ENCODE results near the gene C15orf62. TPM values are rescaled to one million over a fixed set of nuclear protein-coding genes. Genes with fewer than 3 reads are reported as not detected.

The C15orf62 gene
- polyA plus RNA-seq, 1 of the 3 experiments (the other 2 are of a cell fraction), result not detected

DNA sequence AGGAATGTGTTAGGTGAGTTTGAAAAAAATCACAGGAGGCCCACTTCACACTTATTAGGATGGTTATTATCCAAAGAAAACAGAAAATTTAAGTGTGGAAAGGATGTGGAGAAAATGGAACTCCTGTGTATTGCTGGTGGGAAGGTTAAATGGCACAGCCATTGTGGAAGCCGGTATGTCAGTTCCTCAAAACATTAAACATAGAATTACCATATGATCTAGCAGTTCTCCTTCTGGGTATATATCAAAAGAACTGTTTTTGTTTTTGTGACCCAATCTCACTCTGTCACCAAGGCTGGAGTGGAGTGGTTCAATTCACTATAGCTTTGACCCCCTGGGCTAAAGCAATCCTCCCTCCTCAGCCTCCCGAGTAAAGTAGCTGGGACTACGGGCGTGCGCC lies 26.7 kb downstream of the C15orf62 start:
- Histone ChIP-seq H4K20me1 (ENCODE audit: insufficient read depth) (no peaks in the 10 kb centered on the region), H3K4me1 (ENCODE audit: control insufficient read depth in 1 of 2, insufficient read depth in 2 of 2, low read depth in 1 of 2, low read length in 1 of 2) (peaks cover 0 to 4% of the 10 kb centered on the region in 2 experiments; a peak in 1 of 4 replicates), H3F3A (replicated peaks; ENCODE audit: insufficient read depth) (peaks cover 11% of the 10 kb centered on the region), H3K27me3 (ENCODE audit: insufficient read depth) (no peaks in the 10 kb centered on the region), H3K9me3 (no peaks in the 10 kb centered on the region), H3K4me3 (ENCODE audit: low read depth in 2 of 2, low read length in 1 of 2) (no peak overlapping the region), H3K79me2 (ENCODE audit: insufficient read depth) (peaks cover 73% of the 10 kb centered on the region), H3K9ac (no peak overlapping the region), H3K27ac (ENCODE audit: low read depth in 2 of 2, low read length in 1 of 2) (no peak overlapping the region), H3K4me2 (no peak overlapping the region), H2AFZ (ENCODE audit: low read depth) (no peak overlapping the region), H3K9me2 (no peaks in the 10 kb centered on the region), H3K36me3 (replicated peaks in 1 of 2; ENCODE audit: control insufficient read depth in 1 of 2, insufficient read depth in 2 of 2, low read length in 1 of 2) (peaks cover 0 to 5% of the 10 kb centered on the region in 2 experiments)
- 97% methylated on average over 5 of the region's 5 CpGs for WGBS (ENCODE audit: low lambda C conversion rate)
- ChIA-PET POLR2A (no interaction called here), CTCF (interaction anchor here (0.6 to 1.9 kb wide), 3 partner anchors 14 to 206 kb away, joined by 3 to 9 read pairs (median 4); no protein-coding TSS in a partner anchor)
- no peak for DNase-seq
- TF ChIP-seq CHD2 (IDR thresholded peaks at IDR 0.05; ENCODE audit: low read length, partially characterized antibody) (no peak), SIN3A (IDR thresholded peaks at IDR 0.05; ENCODE audit: borderline replicate concordance, low read depth, low read length) (no peak), JUND (IDR thresholded peaks at IDR 0.05) (no peak), GATA2 (CRISPR knock-in tag; IDR thresholded peaks at IDR 0.05) (no peak), TEAD4 (IDR thresholded peaks at IDR 0.05; ENCODE audit: borderline replicate concordance, insufficient read depth) (no peak), RXRA (IDR thresholded peaks at IDR 0.05; ENCODE audit: borderline replicate concordance, low read depth) (no peak), TAF1 (IDR thresholded peaks at IDR 0.05; ENCODE audit: borderline replicate concordance, low read depth, low read length) (no peak), FOSL2 (IDR thresholded peaks at IDR 0.05; ENCODE audit: borderline replicate concordance, low read depth) (no peak), NFIC (IDR thresholded peaks at IDR 0.05; ENCODE audit: borderline replicate concordance) (no peak), NRF1 (IDR thresholded peaks at IDR 0.05; ENCODE audit: low read depth, low read length) (no peak), GABPA (IDR thresholded peaks at IDR 0.05; ENCODE audit: low read depth) (no peak), RFX5 (IDR thresholded peaks at IDR 0.05; ENCODE audit: low read length) (no peak), EP300 (IDR thresholded peaks at IDR 0.05; ENCODE audit: borderline replicate concordance in 1 of 2, low read depth in 1 of 2, low read length in 1 of 2) (no peak), ELF1 (IDR thresholded peaks at IDR 0.05) (no peak), POLR2AphosphoS5 (IDR thresholded peaks at IDR 0.05; ENCODE audit: low read depth, low read length) (no peak), MEF2A (IDR thresholded peaks at IDR 0.05; ENCODE audit: borderline replicate concordance, low read depth) (no peak)
- TF ChIP-seq, protein P1, sequence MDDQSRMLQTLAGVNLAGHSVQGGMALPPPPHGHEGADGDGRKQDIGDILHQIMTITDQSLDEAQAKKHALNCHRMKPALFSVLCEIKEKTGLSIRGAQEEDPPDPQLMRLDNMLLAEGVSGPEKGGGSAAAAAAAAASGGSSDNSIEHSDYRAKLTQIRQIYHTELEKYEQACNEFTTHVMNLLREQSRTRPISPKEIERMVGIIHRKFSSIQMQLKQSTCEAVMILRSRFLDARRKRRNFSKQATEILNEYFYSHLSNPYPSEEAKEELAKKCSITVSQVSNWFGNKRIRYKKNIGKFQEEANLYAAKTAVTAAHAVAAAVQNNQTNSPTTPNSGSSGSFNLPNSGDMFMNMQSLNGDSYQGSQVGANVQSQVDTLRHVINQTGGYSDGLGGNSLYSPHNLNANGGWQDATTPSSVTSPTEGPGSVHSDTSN (IDR thresholded peaks at IDR 0.05), result no peak
- TF ChIP-seq, protein P2, sequence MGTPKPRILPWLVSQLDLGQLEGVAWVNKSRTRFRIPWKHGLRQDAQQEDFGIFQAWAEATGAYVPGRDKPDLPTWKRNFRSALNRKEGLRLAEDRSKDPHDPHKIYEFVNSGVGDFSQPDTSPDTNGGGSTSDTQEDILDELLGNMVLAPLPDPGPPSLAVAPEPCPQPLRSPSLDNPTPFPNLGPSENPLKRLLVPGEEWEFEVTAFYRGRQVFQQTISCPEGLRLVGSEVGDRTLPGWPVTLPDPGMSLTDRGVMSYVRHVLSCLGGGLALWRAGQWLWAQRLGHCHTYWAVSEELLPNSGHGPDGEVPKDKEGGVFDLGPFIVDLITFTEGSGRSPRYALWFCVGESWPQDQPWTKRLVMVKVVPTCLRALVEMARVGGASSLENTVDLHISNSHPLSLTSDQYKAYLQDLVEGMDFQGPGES (IDR thresholded peaks at IDR 0.05; ENCODE audit: low read depth, low read length), result no peak
- TF ChIP-seq, protein P3, sequence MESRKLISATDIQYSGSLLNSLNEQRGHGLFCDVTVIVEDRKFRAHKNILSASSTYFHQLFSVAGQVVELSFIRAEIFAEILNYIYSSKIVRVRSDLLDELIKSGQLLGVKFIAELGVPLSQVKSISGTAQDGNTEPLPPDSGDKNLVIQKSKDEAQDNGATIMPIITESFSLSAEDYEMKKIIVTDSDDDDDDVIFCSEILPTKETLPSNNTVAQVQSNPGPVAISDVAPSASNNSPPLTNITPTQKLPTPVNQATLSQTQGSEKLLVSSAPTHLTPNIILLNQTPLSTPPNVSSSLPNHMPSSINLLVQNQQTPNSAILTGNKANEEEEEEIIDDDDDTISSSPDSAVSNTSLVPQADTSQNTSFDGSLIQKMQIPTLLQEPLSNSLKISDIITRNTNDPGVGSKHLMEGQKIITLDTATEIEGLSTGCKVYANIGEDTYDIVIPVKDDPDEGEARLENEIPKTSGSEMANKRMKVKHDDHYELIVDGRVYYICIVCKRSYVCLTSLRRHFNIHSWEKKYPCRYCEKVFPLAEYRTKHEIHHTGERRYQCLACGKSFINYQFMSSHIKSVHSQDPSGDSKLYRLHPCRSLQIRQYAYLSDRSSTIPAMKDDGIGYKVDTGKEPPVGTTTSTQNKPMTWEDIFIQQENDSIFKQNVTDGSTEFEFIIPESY (IDR thresholded peaks at IDR 0.05; ENCODE audit: borderline replicate concordance, low read depth), result no peak

Data from SK-N-SH (cell line).